Chondrocyte (in vitro differentiated cells): Measurements from ENCODE around the gene APOBR. TPM values are rescaled to one million over a fixed set of nuclear protein-coding genes. Genes with fewer than 3 reads are reported as not detected.
A peak's percentile ranks its signal among the peaks of the same experiment; 100 is the strongest.
"Not testable (repeated sequence)": the region's sequence is repeated elsewhere in the genome, so short reads cannot be mapped to it uniquely, and the experiment has no call there.

Experiments
- DNase-seq: peaks from one replicate; pipeline ENCODE4 v3.0.0; 2021; ENCODE audit warnings: mixed read lengths, low spot score
- H3K27ac Mint-ChIP-seq: one replicate; pipeline ENCODE4 v1.8.0; 2021; ENCODE audit warnings: mild to moderate bottlenecking, moderate library complexity, mixed read lengths; ENCODE audit not compliant: unreplicated experiment
- H3K27me3 Mint-ChIP-seq: 2 replicates; pipeline ENCODE4 v1.8.0; 2021; ENCODE audit warnings: low read depth, mixed read lengths
- H3K36me3 Mint-ChIP-seq: 2 replicates; pipeline ENCODE4 v1.8.0; 2021; ENCODE audit warnings: low read depth, mixed read lengths
- H3K4me1 Mint-ChIP-seq: 2 replicates; pipeline ENCODE4 v1.8.0; 2021; ENCODE audit warnings: low read depth, mild to moderate bottlenecking, mixed read lengths
- H3K4me3 Mint-ChIP-seq: one replicate; pipeline ENCODE4 v1.8.0; 2021; ENCODE audit warnings: mild to moderate bottlenecking, moderate library complexity, mixed read lengths; ENCODE audit not compliant: unreplicated experiment
- H3K9me3 Mint-ChIP-seq: 2 replicates; pipeline ENCODE4 v1.8.0; 2021; ENCODE audit warnings: low read depth, mixed read lengths
- long read RNA-seq: library from polyadenylated mRNA; stranded (forward); transcript quantifications from one replicate; pipeline ENCODE4 v2.0.0, GENCODE V29; 2021
- total RNA-seq: library from RNA; stranded (reverse); gene quantifications from 3 replicates; pipeline ENCODE4 v1.2.1, GENCODE V29; 2021
- TF ChIP-seq, protein P1 (sequence below): fragments of 200-600 bp; sonication (generic); IDR thresholded peaks from 2 replicates; pipeline ENCODE4 v1.5.0; 2021; ENCODE audit warnings: antibody characterized with exemption, mild to moderate bottlenecking, moderate library complexity

Gene APOBR, protein sequence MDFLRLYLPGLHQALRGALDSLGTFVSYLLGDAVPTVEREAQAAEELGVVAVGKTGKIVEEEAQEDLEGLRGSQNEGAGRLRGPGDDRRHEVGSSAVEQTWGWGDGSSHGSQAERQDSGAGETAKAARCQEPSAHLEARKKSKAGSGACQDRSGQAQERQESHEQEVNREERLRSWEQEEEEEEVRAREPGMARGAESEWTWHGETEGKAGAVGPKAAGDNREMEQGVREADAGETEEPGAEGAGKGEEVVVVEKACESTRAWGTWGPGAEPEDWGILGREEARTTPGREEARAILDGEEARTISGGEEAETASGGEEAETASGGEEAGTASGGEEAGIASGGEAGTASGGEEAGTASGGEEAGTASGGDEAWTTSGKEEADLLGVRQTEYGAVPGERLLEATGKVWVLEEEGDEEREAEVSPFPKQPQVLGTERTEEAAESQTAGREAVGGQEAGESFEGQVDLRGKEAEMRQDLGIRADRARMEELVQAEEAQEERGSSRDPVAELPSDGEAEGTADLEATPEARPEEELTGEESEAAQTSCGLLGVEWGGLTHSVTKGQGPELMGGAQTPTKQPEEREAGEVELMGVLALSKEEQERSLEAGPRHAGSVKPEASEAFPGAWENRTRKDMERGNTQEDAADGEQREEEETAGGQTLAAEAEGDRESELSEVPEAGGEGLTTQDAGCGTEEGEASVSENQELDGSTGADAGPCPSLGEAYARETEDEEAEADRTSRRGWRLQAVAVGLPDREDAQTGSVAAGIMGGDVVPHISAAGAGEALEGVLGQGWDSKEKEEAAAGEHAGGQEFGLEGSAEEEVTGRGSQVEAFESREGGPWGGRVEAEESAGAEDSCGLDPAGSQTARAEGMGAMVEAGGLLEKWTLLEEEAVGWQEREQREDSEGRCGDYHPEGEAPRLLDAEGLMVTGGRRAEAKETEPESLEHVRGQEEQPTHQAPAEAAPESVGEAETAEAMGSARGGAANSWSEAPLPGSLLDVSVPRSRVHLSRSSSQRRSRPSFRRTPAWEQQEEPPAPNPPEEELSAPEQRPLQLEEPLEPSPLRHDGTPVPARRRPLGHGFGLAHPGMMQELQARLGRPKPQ
- total RNA-seq, result 0.07 TPM in 1 of 3 replicates, not detected in the others
- long read RNA-seq, result 0 reads

DNA sequence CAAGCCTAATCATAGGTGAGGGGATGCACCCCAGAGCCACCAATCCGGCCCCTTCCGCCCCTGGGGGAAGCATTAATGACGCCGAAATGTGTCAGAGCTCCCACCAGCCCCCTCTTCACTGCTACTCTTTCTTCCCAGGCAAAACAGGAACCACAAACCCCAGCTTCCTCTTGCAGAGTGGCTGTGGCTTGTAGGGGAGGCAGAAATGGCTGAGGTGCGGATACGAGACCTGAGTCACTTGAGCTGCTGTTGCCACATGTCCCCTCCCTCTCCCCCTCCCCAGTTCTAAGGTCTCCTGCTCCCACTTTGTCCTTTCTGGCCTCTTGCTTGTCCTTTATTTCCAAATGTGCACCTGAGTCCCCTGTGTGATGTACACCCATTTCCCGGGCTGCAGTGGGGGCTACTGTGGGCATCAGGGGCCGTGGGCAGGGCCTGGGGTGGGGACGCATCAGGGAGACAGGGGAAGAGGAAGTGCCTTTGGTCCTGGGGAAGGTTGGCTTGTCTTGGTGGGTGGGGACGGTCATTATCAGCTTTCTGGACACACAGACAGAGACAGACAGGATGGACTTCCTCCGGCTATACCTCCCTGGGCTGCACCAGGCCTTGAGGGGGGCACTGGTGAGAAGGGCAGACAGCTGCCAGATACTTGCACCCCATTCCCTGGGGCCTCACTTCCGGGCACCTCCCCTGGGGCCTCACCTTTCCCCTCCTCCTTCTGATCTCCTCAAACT is at the start of gene APOBR:
APOBR (plus strand) TSS at position 523 of the 731 bp plus-strand sequence; CDS start at position 562, 39 bp downstream.
- H3K4me3 Mint-ChIP-seq, result no peak within 1 kb of the TSS
- H3K4me1 Mint-ChIP-seq, result peaks cover 4% of the 10 kb centered on the region

GRCh38 chr16:28446388-28446787 is 48.1 kb upstream of the APOBR start:
- H3K9me3 Mint-ChIP-seq, H3K4me1 Mint-ChIP-seq, H3K4me3 Mint-ChIP-seq, H3K27ac Mint-ChIP-seq, H3K27me3 Mint-ChIP-seq, DNase-seq, H3K36me3 Mint-ChIP-seq: not testable (repeated sequence)

More for the DNA sequence above, at the start of gene APOBR:
- Mint-ChIP-seq H3K9me3 (no peaks in the 10 kb centered on the region), H3K36me3 (no peaks in the 10 kb centered on the region), H3K27me3 (no peaks in the 10 kb centered on the region), H3K27ac (no peak within 1 kb of the TSS)
- TF ChIP-seq, protein P1, sequence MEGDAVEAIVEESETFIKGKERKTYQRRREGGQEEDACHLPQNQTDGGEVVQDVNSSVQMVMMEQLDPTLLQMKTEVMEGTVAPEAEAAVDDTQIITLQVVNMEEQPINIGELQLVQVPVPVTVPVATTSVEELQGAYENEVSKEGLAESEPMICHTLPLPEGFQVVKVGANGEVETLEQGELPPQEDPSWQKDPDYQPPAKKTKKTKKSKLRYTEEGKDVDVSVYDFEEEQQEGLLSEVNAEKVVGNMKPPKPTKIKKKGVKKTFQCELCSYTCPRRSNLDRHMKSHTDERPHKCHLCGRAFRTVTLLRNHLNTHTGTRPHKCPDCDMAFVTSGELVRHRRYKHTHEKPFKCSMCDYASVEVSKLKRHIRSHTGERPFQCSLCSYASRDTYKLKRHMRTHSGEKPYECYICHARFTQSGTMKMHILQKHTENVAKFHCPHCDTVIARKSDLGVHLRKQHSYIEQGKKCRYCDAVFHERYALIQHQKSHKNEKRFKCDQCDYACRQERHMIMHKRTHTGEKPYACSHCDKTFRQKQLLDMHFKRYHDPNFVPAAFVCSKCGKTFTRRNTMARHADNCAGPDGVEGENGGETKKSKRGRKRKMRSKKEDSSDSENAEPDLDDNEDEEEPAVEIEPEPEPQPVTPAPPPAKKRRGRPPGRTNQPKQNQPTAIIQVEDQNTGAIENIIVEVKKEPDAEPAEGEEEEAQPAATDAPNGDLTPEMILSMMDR, result no peak
- no peak for DNase-seq

DNA sequence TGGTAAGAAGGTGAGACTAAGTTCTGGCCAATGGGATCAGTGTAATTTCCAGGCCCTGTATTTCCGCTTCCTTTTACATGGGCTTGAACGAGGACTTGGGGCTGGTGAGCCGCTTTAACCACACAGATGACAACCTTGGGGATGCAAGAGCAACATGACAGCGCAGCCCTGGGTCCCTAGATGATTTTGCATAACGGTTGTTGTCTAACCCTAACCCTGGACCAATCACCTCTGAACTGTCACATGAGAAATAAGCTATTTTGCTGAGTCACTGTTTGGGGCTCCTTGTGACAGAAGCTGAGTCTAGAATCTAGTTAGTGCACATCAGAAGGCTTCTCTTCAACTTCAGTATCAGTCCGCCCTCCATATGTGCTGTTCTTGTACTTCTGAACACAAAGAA is 47.4 kb upstream of the APOBR start:
- not testable (repeated sequence) for H3K27me3 Mint-ChIP-seq, H3K9me3 Mint-ChIP-seq, DNase-seq, H3K4me3 Mint-ChIP-seq, H3K4me1 Mint-ChIP-seq, H3K27ac Mint-ChIP-seq, H3K36me3 Mint-ChIP-seq

DNA sequence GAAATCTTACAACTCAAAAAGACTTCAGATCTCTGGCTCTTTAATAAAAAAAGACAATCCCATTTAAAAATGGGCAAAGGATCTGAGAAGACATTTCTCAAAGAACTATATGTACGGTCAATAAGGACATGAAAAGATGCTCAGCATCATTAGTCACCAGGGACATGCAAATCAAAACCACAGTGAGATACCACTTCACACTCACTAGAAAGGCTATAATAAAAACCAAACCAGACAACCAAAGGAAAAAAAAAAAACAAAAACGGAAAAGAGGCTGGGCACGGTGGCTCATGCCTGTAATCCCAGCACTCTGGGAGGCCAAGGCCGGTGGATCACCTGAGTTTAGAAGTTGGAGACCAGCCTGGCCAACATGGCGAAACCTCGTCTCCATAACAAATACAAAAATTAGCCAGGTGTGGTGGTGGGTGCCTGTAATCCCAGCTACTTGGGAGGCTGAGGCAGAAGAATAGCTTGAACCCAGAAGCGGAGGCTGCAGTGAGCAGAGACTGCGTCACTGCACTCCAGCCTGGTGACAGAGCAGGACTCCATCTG is 20.7 kb upstream of the APOBR start:
- Mint-ChIP-seq H3K4me3 (no peak overlapping the region), H3K27ac (no peak overlapping the region), H3K4me1 (no peaks in the 10 kb centered on the region), H3K36me3 (peaks cover 9% of the 10 kb centered on the region), H3K27me3 (no peaks in the 10 kb centered on the region), H3K9me3 (no peaks in the 10 kb centered on the region)
- TF ChIP-seq, protein P1, result no peak
- DNase-seq, result peak; percentile 13

GRCh38 chr16:28475221-28475620 is 19.2 kb upstream of the APOBR start:
- no peak for DNase-seq
- TF ChIP-seq, protein P1, result no peak
- no peaks in the 10 kb centered on the region for H3K27me3 Mint-ChIP-seq
- H3K36me3 Mint-ChIP-seq, result peaks cover 9% of the 10 kb centered on the region
- no peaks in the 10 kb centered on the region for H3K4me1 Mint-ChIP-seq
- no peaks in the 10 kb centered on the region for H3K9me3 Mint-ChIP-seq
- H3K27ac Mint-ChIP-seq, result no peak overlapping the region
- H3K4me3 Mint-ChIP-seq, result no peak overlapping the region
